NCI-H1694 treated with DMSO at 0.1 percent for 48 hours (cell line): Measurements from ENCODE around the gene CHST5.
"Not testable (repeated sequence)": the region's sequence is repeated elsewhere in the genome, so short reads cannot be mapped to it uniquely, and the experiment has no call there.

ENCODE experiments used
- DNase-seq: peaks from one replicate; lab custom pipeline; 2025; lab: John Stamatoyannopoulos, UW

The CHST5 gene

DNA sequence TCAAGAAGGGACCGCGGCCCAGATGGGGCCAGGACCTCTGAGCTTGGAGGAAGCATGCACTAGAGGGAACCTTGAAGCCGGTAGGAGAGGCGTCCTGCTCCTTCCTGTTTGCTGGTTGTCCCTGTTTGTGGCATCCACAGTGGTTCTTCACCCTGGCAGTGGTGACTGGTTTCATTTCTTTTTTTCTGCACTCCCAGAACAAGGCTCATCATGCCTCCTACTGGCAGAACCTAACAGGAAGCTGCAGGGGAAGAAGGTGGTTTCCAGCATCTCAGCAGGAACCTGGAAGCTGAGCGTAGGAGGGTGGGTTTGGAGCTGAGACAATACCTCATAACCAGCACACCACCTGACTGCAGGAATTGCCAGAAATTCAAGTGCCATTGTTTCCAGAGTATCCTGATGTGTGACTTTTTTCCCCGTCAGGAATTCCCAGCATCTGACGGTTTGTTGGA, 14.3 kb upstream of the CHST5 start:
- DNase-seq, result peak; percentile 54

DNA sequence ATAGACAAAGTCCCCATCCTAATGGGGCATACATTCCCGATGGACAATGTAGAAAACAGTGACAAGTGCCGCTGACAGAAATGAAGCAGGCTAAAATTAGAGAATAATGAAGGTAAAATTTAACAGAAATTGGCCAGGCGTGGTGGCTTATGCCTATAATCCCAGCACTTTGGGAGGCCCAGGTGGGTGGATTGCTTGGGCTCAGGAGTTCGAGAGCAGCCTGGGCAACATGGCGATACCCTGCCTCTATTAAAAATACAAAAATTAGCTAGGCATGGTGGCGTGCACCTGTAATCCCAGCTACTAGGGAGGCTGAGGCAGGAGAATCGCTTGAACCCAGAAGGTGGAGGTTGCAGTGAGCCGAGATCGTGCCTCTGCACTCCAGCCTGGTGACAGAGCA, 12.5 kb upstream of the CHST5 start:
- not testable (repeated sequence) for DNase-seq

DNA sequence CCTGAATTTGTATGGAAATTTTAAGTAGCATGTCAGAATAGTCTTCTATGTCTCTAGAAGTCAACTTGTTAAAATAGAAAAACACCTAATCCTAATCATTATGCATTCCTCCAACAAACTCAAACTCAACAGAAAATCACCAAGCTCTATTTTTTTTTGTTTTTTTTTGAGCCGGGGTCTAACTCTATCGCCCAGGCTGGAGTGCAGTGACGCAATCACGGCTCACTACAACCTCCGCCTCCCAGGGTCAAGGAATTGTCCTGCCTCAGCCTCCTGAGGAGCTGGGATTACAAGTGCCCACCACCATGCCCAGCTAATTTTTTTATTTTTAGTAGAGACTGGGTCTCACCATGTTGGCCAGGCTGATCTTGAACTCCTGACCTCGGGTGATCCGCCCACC, 10.4 kb upstream of the CHST5 start:
- no peak for DNase-seq

DNA sequence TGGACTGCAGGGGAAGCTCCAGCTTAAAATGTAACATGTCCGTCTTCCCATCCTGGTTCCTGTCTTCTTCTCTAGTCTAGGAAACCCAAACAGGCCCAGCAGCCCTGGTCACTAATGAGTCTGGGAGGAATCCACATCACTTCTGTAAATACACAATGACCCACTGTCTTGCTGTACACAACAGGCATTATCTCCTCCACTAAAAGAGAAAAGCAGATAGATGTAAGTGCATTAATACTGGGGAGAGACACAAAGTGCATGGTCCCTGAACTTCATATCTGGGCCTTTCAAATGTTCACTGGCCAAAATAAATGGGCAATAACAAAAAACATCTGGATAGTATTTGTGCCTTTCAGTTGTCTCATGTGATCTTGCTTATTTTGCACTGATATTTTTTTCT, 10.0 kb upstream of the CHST5 start:
- not testable (repeated sequence) for DNase-seq

DNA sequence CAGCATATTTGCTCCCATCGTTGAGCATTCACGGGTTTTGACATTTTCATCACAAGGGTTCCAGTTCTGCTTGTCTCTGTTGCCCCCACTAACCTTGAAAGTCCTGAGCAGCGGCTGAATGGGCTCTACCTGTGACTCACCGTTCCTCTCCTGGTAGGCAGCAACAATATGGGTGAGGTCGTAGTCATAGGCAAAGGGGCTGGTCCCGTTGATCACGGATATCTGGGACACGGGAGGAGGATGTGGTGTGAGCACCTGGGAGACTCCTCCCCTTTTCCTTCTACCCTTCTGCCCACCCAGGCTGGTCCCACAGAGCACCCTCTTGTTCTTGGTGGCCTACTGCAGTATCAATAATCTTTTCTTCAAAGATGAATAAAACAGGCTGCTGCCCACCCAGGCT, 6.6 kb upstream of the CHST5 start:
- DNase-seq, result not testable (repeated sequence)

- no peak for DNase-seq
Measured at GRCh38 chr16:75541236-75541635, 5.3 kb upstream of the CHST5 start.

DNA sequence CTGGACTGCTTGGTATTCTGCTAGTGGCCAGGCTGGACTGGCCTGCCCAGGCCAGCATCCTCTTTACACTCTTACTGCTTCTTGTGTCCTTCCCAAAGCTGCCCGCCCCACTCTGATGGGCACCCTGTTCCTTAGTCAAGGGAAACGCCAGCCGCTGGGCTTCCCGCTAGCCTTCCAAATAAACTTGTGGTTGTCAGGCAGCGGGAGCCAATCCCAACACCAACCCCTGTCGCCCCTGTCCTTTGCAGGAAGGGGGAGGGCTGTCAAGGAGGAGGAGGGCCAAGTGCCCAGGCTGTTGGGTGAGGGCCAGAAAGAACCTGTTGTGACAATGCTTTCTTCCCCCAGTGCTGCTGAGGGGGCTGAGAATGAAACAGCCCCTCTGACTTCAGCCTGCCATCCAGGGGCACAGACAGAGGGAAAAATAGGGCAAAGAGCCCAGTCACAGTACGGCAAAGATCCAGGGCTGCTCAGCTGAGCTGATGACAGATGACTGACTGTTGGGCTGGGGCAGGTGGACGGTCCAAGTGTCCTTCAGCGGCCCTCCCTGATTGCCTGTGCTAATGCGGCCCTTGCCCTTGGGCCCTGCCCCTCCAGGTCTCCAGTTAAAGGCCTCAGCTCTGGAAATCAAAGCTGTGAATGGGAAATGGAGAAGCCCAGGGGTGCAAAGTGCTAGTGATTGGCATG, 3.1 kb upstream of the CHST5 start:
- not testable (repeated sequence) for DNase-seq

DNA sequence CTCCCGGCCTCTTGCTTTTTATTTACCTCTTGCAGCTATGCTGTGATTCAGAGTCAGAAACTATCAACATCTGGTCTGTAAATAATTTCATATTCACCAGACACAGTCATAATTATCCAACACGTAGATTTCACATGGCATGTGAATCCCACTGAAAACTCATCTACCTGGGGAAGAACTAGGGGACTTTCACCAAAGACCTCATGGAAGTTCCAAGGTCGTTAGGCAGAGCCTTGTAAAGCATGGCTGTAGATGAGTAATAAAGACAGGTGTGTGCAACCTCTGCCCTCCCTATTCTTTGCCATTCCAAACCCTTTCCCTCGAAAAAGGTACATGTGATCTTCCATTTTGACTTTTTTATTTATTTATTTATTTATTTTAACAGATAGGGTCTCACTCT, 1.9 kb upstream of the CHST5 start:
- no peak for DNase-seq

GRCh38 chr16:75535211-75535843, 581 bp downstream of the CHST5 start:
- no peak for DNase-seq

GRCh38 chr16:75534560-75535205, 1.2 kb downstream of the CHST5 start:
- no peak for DNase-seq

GRCh38 chr16:75532791-75533190, 3.1 kb downstream of the CHST5 start:
- DNase-seq, result no peak

- no peak for DNase-seq
Measured at GRCh38 chr16:75532142-75532765, 3.7 kb downstream of the CHST5 start.

DNA sequence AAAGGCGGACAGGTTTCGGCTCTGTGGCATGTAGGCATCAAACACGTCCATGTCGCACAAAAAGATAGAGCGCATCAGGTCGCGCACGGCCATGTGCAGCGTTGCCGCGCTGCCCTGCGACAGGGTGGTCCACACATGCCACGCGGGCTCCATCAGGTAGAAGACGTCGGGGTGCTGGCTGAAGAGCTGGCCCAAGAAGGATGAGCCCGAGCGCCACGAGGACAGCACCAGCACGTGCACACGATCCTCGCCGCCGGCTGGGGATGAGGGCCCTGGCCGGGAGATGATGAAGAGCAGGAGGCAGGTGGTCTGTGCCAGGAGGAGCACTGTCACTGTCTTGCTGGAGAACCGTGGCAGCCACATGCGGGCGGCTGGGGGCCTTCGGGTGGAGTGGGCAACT, 5.9 kb downstream of the CHST5 start:
- DNase-seq, result no peak

DNA sequence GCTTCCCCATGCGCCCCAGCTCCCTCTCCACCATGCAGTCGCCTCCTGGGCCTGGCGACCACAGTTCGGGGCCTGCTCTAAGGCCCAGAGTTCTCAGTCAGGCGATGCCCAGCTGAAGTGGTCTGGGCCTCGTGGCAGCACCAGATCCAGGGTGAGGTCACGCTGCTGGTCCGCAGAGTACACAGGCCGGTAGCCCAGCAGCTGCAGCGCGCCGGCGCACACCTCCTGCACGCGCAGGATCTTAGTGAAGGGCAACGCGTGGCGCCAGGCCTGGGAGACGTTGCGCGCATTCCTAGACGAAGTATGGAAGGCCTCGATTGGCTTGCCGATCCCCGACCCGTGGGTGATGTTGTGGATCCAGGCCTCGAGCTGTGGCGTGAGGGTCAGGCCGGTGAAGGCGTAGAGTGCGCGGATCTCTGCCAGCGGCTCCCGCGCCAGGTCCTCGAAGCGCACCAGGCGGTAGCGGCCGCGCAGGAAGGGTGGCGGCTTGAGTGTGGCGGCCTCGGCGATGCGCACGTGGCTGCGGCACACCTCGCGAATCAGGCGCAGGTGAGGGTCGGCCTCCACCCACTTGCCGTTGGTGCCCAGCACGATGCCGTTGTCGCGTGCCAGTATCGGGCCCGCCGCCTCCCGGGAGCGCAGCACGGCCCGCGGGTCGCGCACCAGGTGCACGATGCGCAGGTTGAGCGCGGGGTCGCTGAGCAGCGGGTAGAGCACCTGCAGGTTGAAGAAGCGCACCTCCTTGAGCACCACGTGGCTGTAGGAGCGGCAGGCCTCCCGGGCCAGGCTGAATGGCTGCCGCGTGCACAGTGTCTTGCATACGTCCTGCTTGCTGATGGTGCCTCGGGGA, 6.6 kb downstream of the CHST5 start:
- no peak for DNase-seq

DNA sequence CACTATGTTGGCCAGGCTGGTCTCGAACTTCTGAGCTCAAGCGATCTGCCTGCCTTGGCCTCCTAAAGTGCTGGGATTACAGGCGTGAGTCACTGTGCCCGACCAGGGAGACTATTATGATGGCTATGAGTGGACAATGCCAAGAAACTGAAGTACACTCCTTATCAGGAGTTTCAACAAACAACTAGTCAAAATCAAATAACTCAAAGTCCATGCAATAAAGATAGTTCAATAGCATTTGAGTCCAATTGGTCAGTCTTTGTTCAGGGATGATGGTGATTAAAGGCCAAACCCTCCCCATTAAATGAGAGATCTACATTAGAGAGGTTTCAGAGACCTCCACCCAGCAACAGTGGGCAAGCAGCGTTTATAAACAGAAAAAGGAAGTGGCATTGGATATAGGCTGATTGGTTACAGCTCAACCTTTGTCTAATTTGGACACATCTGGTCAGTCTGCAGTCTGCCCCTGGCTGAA, 8.0 kb downstream of the CHST5 start:
- DNase-seq, result no peak

DNA sequence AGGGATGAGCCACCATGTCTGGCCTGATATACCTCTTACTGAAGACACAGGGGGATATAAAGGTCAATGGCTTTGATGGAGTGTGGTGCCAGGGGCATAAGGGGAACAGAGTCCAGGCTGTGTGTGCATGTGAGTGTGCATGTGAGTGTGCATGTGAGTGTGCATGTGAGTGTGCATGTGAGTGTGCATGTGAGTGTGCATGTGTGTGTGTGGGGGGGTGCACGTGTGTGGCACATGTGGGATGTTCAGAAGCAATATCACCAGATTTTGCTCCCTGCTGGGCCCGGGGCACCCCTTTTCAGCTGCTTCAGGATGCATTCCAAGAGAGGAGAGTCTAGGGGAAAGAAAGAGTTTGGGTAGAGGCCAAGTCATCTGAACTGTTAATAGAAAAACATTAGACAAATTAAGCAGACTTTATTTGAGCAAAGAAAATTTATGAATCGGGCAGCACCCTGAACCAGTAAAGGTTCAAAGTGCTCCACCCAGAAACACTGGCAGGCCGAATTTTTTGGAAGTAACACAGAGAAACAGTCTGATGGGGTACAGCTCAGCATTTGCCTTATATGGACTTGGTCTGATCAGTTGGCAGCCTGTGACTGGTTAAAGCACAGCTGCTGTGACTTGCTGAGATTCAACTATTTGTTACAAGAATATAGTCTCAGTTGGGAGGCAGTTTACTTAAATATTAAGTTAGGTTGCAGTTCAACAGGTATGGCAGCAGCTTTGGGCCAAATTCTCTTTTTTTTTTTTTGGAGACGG, 9.7 kb downstream of the CHST5 start:
- no peak for DNase-seq

GRCh38 chr16:75519175-75519574, 16.7 kb downstream of the CHST5 start:
- no peak for DNase-seq

DNA sequence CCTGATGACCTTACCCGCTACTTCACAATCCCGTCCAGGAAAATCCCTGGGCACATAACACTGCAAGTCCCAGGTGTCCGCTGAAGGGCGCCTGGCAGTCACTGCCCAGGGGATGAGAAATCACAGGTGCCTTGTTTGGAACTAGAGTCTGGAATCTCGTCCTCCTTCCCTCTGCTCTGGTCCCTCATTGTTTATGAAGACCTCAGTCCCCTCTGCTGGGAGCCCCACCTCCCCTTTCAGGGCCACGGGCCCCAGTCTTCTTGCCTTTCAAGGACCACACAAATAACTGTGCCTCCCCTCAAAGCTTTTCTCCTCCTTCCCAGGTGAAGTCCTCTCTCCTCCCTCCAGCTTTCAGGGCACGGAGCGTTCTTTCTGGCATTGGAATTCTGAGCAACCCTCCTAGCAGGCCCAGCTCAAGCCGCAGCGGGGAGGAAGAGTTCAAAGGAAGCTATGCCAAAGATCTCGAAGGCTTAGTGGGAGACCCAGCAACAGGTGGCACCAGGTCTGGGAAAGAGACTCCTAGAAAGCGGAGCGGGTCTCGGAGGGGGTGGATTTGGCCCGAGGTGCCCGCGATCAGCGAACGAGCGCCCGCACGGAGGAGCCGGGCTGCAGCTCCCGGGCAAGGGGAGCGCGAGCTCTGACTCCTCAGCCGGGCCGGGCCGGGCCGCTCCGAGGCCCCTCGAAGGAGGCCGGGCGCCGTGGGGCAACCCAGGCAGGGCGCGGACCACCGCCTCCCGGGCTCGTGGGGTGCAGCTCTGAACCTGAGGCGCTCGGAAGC, 19.5 kb downstream of the CHST5 start:
- not testable (repeated sequence) for DNase-seq

- no peak for DNase-seq
Measured at GRCh38 chr16:75514296-75514695, 21.6 kb downstream of the CHST5 start.

GRCh38 chr16:75506574-75506973, 29.3 kb downstream of the CHST5 start:
- DNase-seq, result no peak
